Smooth muscle cell (in vitro differentiated cells): ENCODE results near the gene RNF220. TPM values are rescaled to one million over a fixed set of nuclear protein-coding genes. Genes with fewer than 3 reads are reported as not detected.

Experiments
- DNase-seq: peaks from one replicate; lab custom pipeline; 2025; ENCODE audit not compliant: unreplicated experiment; lab: John Stamatoyannopoulos, UW
- H2AFZ ChIP-seq: fragments of 200-600 bp; sonication (generic); 2 replicates; pipeline ENCODE4 v1.6.0; 2016; ENCODE audit warnings: antibody characterized with exemption, low read depth, mild to moderate bottlenecking
- H3F3A ChIP-seq: fragments of 200-600 bp; sonication (generic); 2 replicates; pipeline ENCODE4 v1.6.0; 2017; ENCODE audit warnings: antibody characterized with exemption, low read depth
- H3K27ac ChIP-seq: fragments of 200-600 bp; sonication (generic); 2 replicates; pipeline ENCODE4 v1.5.1; 2016; ENCODE audit warnings: low read depth, mild to moderate bottlenecking
- H3K27me3 ChIP-seq: fragments of 200-600 bp; sonication (generic); 2 replicates; pipeline ENCODE4 v1.6.1; 2016; ENCODE audit warnings: low read depth, mild to moderate bottlenecking
- H3K36me3 ChIP-seq: fragments of 200-600 bp; sonication (generic); 2 replicates; pipeline ENCODE4 v1.5.1; 2016; ENCODE audit warnings: low read depth
- H3K4me1 ChIP-seq: fragments of 200-600 bp; sonication (generic); 2 replicates; pipeline ENCODE4 v1.5.1; 2016; ENCODE audit warnings: low read depth
- H3K4me2 ChIP-seq: fragments of 200-600 bp; sonication (generic); 2 replicates; pipeline ENCODE4 v1.6.0; 2016; ENCODE audit warnings: mild to moderate bottlenecking
- H3K4me3 ChIP-seq: fragments of 200-600 bp; sonication (generic); 2 replicates; pipeline ENCODE4 v1.5.1; 2016; ENCODE audit warnings: mild to moderate bottlenecking
- H3K79me2 ChIP-seq: fragments of 200-600 bp; sonication (generic); 2 replicates; pipeline ENCODE4 v1.6.0; 2016; ENCODE audit warnings: low read depth, mild to moderate bottlenecking
- H3K9ac ChIP-seq: fragments of 200-600 bp; sonication (generic); 2 replicates; pipeline ENCODE4 v1.6.0; 2016; ENCODE audit warnings: low read depth
- H3K9me3 ChIP-seq: fragments of 200-600 bp; sonication (generic); replicated peaks from 2 replicates; pipeline ENCODE4 v1.5.1; 2016; ENCODE audit warnings: low read depth
- H4K20me1 ChIP-seq: fragments of 200-600 bp; sonication (generic); 2 replicates; pipeline ENCODE4 v1.6.0; 2016; ENCODE audit warnings: low read depth
- WGBS: methylation state at CpG from one replicate; pipeline ENCODE4 v1.1.7; 2016; ENCODE audit warnings: low lambda C conversion rate; 5-methylcytosine and 5-hydroxymethylcytosine counted together
- polyA plus RNA-seq: library from polyadenylated mRNA; unstranded; fragments of >200 nt; fragmentation: Nextera tagmentation; extraction: Ambion mirVana; gene quantifications from 2 replicates; pipeline ENCODE4 v1.2.1, GENCODE V29; 2016
- total RNA-seq: library from RNA; depleted of rRNA; stranded (reverse); fragments of >200 nt; gene quantifications from 2 replicates; pipeline ENCODE4 v1.2.3, GENCODE V29; 2014
- TF ChIP-seq, protein P1 (sequence below): fragments of 200-600 bp; sonication (generic); IDR thresholded peaks from 2 replicates; pipeline ENCODE4 v1.5.1; 2017; ENCODE audit warnings: borderline replicate concordance, mild to moderate bottlenecking, antibody characterized with exemption; ENCODE audit not compliant: insufficient read depth, poor library complexity, severe bottlenecking

RNF220 gene
- total and polyA plus RNA-seq, 2 experiments from 2014 or later, result 65.8 to 71.1 TPM

DNA sequence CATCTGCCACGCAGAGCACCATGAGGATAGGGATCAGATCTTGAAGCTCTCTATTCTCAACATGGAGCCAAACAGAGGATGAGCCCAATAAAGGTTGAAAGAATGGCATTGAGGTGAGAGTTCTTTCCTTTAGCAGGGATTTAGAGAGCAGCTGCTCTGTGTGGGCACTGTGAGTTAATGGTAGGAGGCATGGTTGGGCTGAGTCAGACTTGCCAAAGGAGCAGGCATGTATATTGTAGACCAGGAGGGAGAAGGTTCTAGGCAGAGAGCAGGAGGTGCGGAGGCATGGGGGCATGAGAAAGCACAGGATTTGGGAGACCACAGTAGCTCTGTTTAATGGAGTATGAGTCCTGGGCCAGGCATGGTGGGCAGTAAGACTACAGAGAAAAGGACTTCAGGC lies 237.2 kb downstream of the RNF220 start:
- Histone ChIP-seq H2AFZ (no peak overlapping the region), H3K9me3 (no peaks in the 10 kb centered on the region), H4K20me1 (peaks cover 18% of the 10 kb centered on the region), H3K9ac (no peak overlapping the region), H3K79me2 (no peaks in the 10 kb centered on the region), H3K27ac (no peak overlapping the region), H3K27me3 (no peaks in the 10 kb centered on the region), H3K36me3 (peaks cover 3% of the 10 kb centered on the region), H3K4me3 (no peak overlapping the region), H3F3A (no peaks in the 10 kb centered on the region), H3K4me1 (peaks cover 4% of the 10 kb centered on the region), H3K4me2 (no peak overlapping the region)
- TF ChIP-seq, protein P1, sequence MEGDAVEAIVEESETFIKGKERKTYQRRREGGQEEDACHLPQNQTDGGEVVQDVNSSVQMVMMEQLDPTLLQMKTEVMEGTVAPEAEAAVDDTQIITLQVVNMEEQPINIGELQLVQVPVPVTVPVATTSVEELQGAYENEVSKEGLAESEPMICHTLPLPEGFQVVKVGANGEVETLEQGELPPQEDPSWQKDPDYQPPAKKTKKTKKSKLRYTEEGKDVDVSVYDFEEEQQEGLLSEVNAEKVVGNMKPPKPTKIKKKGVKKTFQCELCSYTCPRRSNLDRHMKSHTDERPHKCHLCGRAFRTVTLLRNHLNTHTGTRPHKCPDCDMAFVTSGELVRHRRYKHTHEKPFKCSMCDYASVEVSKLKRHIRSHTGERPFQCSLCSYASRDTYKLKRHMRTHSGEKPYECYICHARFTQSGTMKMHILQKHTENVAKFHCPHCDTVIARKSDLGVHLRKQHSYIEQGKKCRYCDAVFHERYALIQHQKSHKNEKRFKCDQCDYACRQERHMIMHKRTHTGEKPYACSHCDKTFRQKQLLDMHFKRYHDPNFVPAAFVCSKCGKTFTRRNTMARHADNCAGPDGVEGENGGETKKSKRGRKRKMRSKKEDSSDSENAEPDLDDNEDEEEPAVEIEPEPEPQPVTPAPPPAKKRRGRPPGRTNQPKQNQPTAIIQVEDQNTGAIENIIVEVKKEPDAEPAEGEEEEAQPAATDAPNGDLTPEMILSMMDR, result no peak
- DNase-seq, result no peak
- WGBS, result 95% methylated on average over 2 of the region's 2 CpGs

DNA sequence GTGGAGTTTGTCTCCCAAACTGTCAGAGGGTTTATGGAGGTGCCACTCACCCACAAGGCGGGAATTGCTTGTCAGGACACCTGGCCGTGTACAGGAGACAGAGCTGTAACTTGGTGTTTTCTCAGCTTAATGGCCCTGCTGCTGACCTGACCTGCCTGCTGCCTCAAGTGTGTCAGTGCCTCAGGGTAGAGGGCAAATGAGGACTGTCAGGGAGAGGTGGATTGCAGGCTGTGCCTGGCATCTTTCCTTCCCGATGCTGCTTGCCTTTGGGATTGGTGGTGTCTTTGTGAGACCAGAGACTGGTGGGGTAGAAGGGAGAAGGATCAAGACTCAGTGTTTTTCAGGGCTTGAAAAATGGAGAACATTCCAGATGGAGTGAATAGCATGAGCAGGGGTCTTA lies 237.9 kb downstream of the RNF220 start:
- Histone ChIP-seq H3K36me3 (peaks cover 3% of the 10 kb centered on the region), H3K9me3 (no peaks in the 10 kb centered on the region), H3F3A (no peaks in the 10 kb centered on the region), H4K20me1 (peaks cover 18% of the 10 kb centered on the region), H3K9ac (no peak overlapping the region), H2AFZ (no peak overlapping the region), H3K4me2 (no peak overlapping the region), H3K27me3 (no peaks in the 10 kb centered on the region), H3K4me1 (no peaks in the 10 kb centered on the region), H3K4me3 (no peak overlapping the region), H3K79me2 (no peaks in the 10 kb centered on the region), H3K27ac (no peak overlapping the region)
- WGBS, result 90% methylated on average over 3 of the region's 3 CpGs
- DNase-seq, result no peak
- TF ChIP-seq, protein P1, result no peak

DNA sequence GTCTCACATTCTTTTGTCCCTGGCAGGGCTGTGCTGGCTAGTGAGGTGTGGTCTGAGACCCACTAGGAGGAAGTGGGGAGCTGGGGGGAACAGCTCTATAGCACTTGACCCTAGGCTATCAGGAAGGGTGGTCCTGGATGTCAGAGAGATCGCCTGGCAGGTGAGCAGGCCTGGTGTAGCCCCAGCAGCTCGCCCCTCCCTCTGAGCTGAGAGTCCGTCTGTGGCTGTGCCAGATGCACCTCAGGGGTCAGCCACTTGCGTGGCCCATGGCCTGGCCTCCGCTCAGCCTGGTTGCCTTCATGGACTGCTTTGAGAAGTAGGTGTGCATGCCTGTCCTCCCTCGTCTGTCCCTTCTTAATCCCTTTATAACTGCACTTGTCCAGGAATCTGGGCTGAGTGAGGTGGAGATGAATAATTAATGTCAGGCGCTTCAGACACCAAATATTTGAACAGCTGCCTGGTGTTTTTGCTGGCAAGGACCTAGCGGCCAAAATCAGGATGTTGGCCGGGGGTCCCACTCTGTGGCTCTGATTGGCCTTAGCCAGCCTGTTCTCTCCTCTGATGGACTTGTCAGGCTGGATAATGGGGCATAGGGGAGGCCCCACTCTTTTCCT lies 238.8 kb downstream of the RNF220 start:
- Histone ChIP-seq H3K36me3 (peaks cover 3% of the 10 kb centered on the region), H4K20me1 (peaks cover 18% of the 10 kb centered on the region)
- TF ChIP-seq, protein P1, result no peak

DNA sequence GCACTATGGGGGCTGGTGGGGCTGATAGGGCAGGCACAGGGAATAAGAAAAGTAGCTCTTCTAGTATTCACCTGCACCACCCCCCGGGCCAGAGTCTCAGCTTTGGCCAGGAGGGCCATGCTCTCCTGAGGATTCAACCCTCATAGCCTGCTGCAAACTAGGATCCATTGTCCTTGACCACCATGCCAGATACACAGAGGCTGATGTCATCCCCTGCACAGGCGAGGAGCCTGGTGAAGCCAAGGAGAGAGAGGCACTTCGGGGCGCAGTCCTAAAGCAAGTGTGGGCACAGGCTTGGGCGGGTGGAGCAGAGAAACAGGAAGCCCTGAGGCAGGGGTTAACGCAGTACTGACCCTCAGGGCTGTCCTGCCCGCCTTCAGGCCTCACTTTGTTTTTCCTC lies 239.8 kb downstream of the RNF220 start:
- peaks cover 3% of the 10 kb centered on the region for H3K36me3 ChIP-seq
- H4K20me1 ChIP-seq, result peaks cover 18% of the 10 kb centered on the region
- peaks cover 2% of the 10 kb centered on the region for H3K4me1 ChIP-seq
- WGBS, result 92% methylated on average over 7 of the region's 7 CpGs
- H3K27ac ChIP-seq, result no peak overlapping the region
- H2AFZ ChIP-seq, result no peak overlapping the region
- H3K9ac ChIP-seq, result no peak overlapping the region
- no peaks in the 10 kb centered on the region for H3K27me3 ChIP-seq
- no peak overlapping the region for H3K4me2 ChIP-seq
- H3F3A ChIP-seq, result no peaks in the 10 kb centered on the region
- H3K9me3 ChIP-seq, result no peaks in the 10 kb centered on the region
- TF ChIP-seq, protein P1, result no peak
- H3K79me2 ChIP-seq, result no peaks in the 10 kb centered on the region
- H3K4me3 ChIP-seq, result no peak overlapping the region
- no peak for DNase-seq

More for the DNA sequence above, 238.8 kb downstream of the RNF220 start:
- DNase-seq, result no peak
- WGBS, result 93% methylated on average over 9 of the region's 9 CpGs
- no peaks in the 10 kb centered on the region for H3K79me2 ChIP-seq
- no peak overlapping the region for H2AFZ ChIP-seq
- H3K9me3 ChIP-seq, result no peaks in the 10 kb centered on the region
- H3K4me2 ChIP-seq, result no peak overlapping the region
- no peak overlapping the region for H3K27ac ChIP-seq
- H3F3A ChIP-seq, result no peaks in the 10 kb centered on the region
- H3K9ac ChIP-seq, result no peak overlapping the region
- H3K4me1 ChIP-seq, result no peaks in the 10 kb centered on the region
- no peaks in the 10 kb centered on the region for H3K27me3 ChIP-seq
- H3K4me3 ChIP-seq, result no peak overlapping the region
